Endothelial cell of umbilical vein (primary cell): ENCODE measurements around the gene OXER1. TPM values are rescaled to one million over a fixed set of nuclear protein-coding genes. Genes with fewer than 3 reads are reported as not detected.

Experiments used
- BruUV-seq: library from RNA; stranded (reverse); fragments of 400-500 nt; replicated peaks from 2 replicates; lab custom pipeline; 2021; lab: Mats Ljungman, UMichigan
- CTCF ChIA-PET: fragments of 300-600, 350-600 bp; sonication (Branson Sonifier 250); formaldehyde crosslinking; loops from one replicate; lab custom pipeline; 2021; ENCODE audit warnings: antibody characterized with exemption, inconsistent platforms; lab: Charles Lee
- POLR2A ChIA-PET: fragments of 300-600, 350-600 bp; sonication (Branson Sonifier 250); formaldehyde crosslinking; loops from one replicate; lab custom pipeline; 2021; ENCODE audit warnings: antibody characterized with exemption, inconsistent platforms; lab: Charles Lee
- DNase-seq: peaks from one replicate; pipeline ENCODE4 v3.0.0-alpha.2; 2011; ENCODE audit warnings: low read depth, low spot score
- FAIRE-seq: peaks from 2 replicates; lab custom pipeline; 2011; peaks lifted over from hg19 to GRCh38; lab: Jason Lieb, UNC
- H2AFZ ChIP-seq: 2 replicates; pipeline ENCODE4 v1.6.0; 2012; ENCODE audit warnings: low read depth, low read length, control low read depth, inconsistent platforms
- H3K27ac ChIP-seq: 2 replicates; pipeline ENCODE4 v1.5.1; 2011; ENCODE audit warnings: low read depth, mild to moderate bottlenecking, control low read depth, low read length, moderate library complexity; ENCODE audit not compliant: insufficient read depth
- H3K27me3 ChIP-seq, 2 experiments: 2 replicates each; pipeline versions ENCODE4 v1.6.0 to v1.6.1; 2011; ENCODE audit warnings: low read length in 2 of 2, mixed read lengths in 1 of 2; ENCODE audit not compliant: control insufficient read depth in 2 of 2, insufficient read depth in 2 of 2
- H3K36me3 ChIP-seq, 2 experiments: 2 replicates in 1 of 2; 3 replicates in 1 of 2; pipeline ENCODE4 v1.5.1; 2011; ENCODE audit warnings: low read length in 2 of 2, mild to moderate bottlenecking in 1 of 2, moderate library complexity in 1 of 2; ENCODE audit not compliant: control insufficient read depth in 2 of 2, insufficient read depth in 2 of 2; ENCODE audit errors: extremely low read depth in 1 of 2
- H3K4me1 ChIP-seq: 3 replicates; pipeline ENCODE4 v1.5.1; 2011; ENCODE audit warnings: mild to moderate bottlenecking, low read length; ENCODE audit not compliant: control insufficient read depth, insufficient read depth; ENCODE audit errors: extremely low read depth
- H3K4me2 ChIP-seq: 2 replicates; pipeline ENCODE4 v1.6.1; 2011; ENCODE audit warnings: low read length, control low read depth, mixed read lengths; ENCODE audit not compliant: insufficient read depth
- H3K4me3 ChIP-seq, 3 experiments: fragments of 200-600 bp in 1 of 3; sonication (generic), shearing (Covaris generic) in 1 of 3; replicated peaks in 1 of 3; 2 replicates each; pipeline ENCODE4 v1.5.1; 2011 to 2016; ENCODE audit warnings: control low read depth in 3 of 3, low read length in 3 of 3, mild to moderate bottlenecking in 2 of 3, inconsistent platforms in 1 of 3, low read depth in 1 of 3, moderate library complexity in 1 of 3; ENCODE audit not compliant: insufficient read depth in 1 of 3
- H3K79me2 ChIP-seq: 2 replicates; pipeline ENCODE4 v1.6.0; 2012; ENCODE audit warnings: low read length, inconsistent platforms; ENCODE audit not compliant: control insufficient read depth, insufficient read depth
- H3K9ac ChIP-seq: replicated peaks from 2 replicates; pipeline ENCODE3; 2011; ENCODE audit warnings: low read length, control low read depth; ENCODE audit not compliant: insufficient read depth; ENCODE audit errors: extremely low read depth
- H3K9me1 ChIP-seq: replicated peaks from 3 replicates; pipeline ENCODE4 v1.6.0; 2011; ENCODE audit warnings: mild to moderate bottlenecking, low read length; ENCODE audit not compliant: control insufficient read depth, insufficient read depth; ENCODE audit errors: extremely low read depth
- H3K9me3 ChIP-seq: replicated peaks from 2 replicates; pipeline ENCODE4 v1.5.1; 2012; ENCODE audit warnings: low read length, inconsistent platforms; ENCODE audit not compliant: control insufficient read depth, insufficient read depth
- H4K20me1 ChIP-seq: replicated peaks from 2 replicates; pipeline ENCODE3; 2011; ENCODE audit warnings: mild to moderate bottlenecking, low read length; ENCODE audit not compliant: control insufficient read depth, insufficient read depth; ENCODE audit errors: extremely low read depth
- EZH2 ChIP-seq: IDR thresholded peaks from 2 replicates; pipeline ENCODE4 v1.6.1; 2012; ENCODE audit warnings: borderline replicate concordance, low read depth, mild to moderate bottlenecking, moderate library complexity, low read length, inconsistent platforms; ENCODE audit not compliant: severe bottlenecking
- FOS ChIP-seq: IDR thresholded peaks from 2 replicates; pipeline ENCODE4 v1.6.1; 2011; ENCODE audit warnings: mild to moderate bottlenecking, low read length, moderate library complexity, borderline replicate concordance; ENCODE audit not compliant: insufficient read depth
- GATA2 ChIP-seq: IDR thresholded peaks from 2 replicates; pipeline ENCODE4 v1.7.0; 2011; ENCODE audit warnings: low read depth, mild to moderate bottlenecking, moderate library complexity, mixed read lengths, low read length; ENCODE audit not compliant: insufficient read length, insufficient read depth
- JUN ChIP-seq: IDR thresholded peaks from 2 replicates; pipeline ENCODE4 v1.6.1; 2011; ENCODE audit warnings: borderline replicate concordance, low read depth; ENCODE audit not compliant: insufficient read length, insufficient read depth
- MYC ChIP-seq: IDR thresholded peaks from one replicate; pipeline ENCODE4 v1.6.1; 2011; ENCODE audit warnings: mild to moderate bottlenecking, low read depth, low read length
- POLR2A ChIP-seq: IDR thresholded peaks from 2 replicates; pipeline ENCODE4 v1.6.1; 2012; ENCODE audit warnings: low read depth, mild to moderate bottlenecking, control low read depth, low read length
- POLR2AphosphoS5 ChIP-seq: IDR thresholded peaks from 2 replicates; pipeline ENCODE4 v1.6.1; 2012; ENCODE audit warnings: low read depth, mild to moderate bottlenecking, control low read depth, low read length, moderate library complexity; ENCODE audit not compliant: insufficient read depth
- dilution Hi-C: fragments of 300-500 bp; cut with MboI; formaldehyde crosslinking; loops from one replicate; pipeline ENCODE4 v1.15.0; 2019; ENCODE audit warnings: low sequenced_read_pairs; ENCODE audit not compliant: extremely low pct_ligation_motif_present
- intact Hi-C: fragments of 100-400 bp; cut with micrococcal nuclease; formaldehyde crosslinking; loops from one replicate; pipeline ENCODE4 v1.10.0; 2022
- polyA plus RNA-seq, 4 experiments: library from polyadenylated mRNA; depleted of rRNA in 3 of 4; stranded (reverse) in 3 of 4; unstranded in 1 of 4; fragments of >200 nt; gene quantifications; 2 replicates each; pipeline versions ENCODE4 v1.2.1 to v1.2.3, GENCODE V29; 2011 to 2012; ENCODE audit warnings: missing spikeins in 1 of 4
- total RNA-seq: library from RNA; stranded (reverse); gene quantifications from 2 replicates; pipeline ENCODE4 v1.2.3, GENCODE V29; 2021
- TF ChIP-seq, protein P1 (sequence below): IDR thresholded peaks from 2 replicates; pipeline ENCODE4 v1.6.1; 2011; ENCODE audit not compliant: insufficient read depth, insufficient read length
- TF ChIP-seq, protein P2 (sequence below), 2 donors: IDR thresholded peaks; 1 replicate in 1 of 2; 2 replicates in 1 of 2; pipeline ENCODE4 v1.5.1; 2011; ENCODE audit warnings: low read length in 2 of 2, mild to moderate bottlenecking in 2 of 2, moderate library complexity in 2 of 2, control low read depth in 1 of 2, inconsistent platforms in 1 of 2, low read depth in 1 of 2; ENCODE audit not compliant: insufficient read depth in 1 of 2; ENCODE audit errors: extremely low read depth in 1 of 2

OXER1 gene
- total and polyA plus RNA-seq, 2 donors (not counting 3 experiments of a cell fraction or from before 2014, with no cell fraction given), result 0.18 TPM

DNA sequence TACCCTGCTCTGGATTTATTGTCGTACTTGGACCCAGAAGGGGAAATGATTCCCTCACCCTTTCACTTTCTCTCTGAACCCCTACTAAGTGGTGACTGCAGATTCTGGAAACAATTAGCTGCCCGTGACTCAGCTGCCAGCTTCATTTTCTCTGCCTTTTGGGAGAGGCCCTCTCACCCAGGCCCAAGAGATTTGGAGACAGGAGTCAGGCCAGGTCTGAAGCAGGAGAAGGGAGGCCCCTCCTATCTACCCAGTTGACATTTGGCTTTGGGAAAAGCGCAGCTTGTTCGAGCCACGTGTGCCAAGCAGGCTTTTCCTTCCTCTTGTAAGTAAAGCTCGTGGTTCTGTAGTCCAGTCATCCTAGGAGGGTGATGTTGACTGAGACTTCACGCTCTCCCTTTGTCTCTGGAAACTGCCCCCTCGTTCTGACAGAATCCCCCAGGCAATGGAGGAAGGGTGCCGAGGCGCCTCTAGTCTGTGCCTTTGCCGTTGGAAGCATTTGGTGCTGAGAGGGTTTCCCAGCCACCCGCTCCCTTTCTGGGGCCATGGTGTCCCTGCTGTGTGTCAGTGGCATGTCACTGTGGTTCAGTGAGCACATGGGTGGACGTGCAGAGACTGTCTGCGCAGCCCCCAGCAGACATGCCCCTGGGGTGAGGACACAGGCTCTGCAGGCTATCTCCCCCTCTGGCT is 8.6 kb downstream of the OXER1 start:
- peaks cover 0 to 7% of the 10 kb centered on the region in 2 experiments for H3K36me3 ChIP-seq
- DNase-seq (no peak), FAIRE-seq (no peak)
- dilution Hi-C loops (no loop called here), intact Hi-C loops (no loop called here)
- H4K20me1 ChIP-seq, result no peaks in the 10 kb centered on the region
- TF ChIP-seq, protein P1, sequence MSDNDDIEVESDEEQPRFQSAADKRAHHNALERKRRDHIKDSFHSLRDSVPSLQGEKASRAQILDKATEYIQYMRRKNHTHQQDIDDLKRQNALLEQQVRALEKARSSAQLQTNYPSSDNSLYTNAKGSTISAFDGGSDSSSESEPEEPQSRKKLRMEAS, result no peak
- TF ChIP-seq FOS, result no peak
- no peak for TF ChIP-seq JUN
- no peak for TF ChIP-seq EZH2
- TF ChIP-seq, protein P2, sequence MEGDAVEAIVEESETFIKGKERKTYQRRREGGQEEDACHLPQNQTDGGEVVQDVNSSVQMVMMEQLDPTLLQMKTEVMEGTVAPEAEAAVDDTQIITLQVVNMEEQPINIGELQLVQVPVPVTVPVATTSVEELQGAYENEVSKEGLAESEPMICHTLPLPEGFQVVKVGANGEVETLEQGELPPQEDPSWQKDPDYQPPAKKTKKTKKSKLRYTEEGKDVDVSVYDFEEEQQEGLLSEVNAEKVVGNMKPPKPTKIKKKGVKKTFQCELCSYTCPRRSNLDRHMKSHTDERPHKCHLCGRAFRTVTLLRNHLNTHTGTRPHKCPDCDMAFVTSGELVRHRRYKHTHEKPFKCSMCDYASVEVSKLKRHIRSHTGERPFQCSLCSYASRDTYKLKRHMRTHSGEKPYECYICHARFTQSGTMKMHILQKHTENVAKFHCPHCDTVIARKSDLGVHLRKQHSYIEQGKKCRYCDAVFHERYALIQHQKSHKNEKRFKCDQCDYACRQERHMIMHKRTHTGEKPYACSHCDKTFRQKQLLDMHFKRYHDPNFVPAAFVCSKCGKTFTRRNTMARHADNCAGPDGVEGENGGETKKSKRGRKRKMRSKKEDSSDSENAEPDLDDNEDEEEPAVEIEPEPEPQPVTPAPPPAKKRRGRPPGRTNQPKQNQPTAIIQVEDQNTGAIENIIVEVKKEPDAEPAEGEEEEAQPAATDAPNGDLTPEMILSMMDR (IDR thresholded peaks at IDR 0.05; ENCODE audit: extremely low read depth in 1 of 2, insufficient read depth in 1 of 2, low read depth in 1 of 2, low read length in 2 of 2), result no peak
- no peak for TF ChIP-seq POLR2AphosphoS5
- TF ChIP-seq GATA2, result no peak
- no peak for TF ChIP-seq POLR2A
- no peak for TF ChIP-seq MYC
- H3K9me3 ChIP-seq, result no peaks in the 10 kb centered on the region
- H3K9ac ChIP-seq, result no peak overlapping the region
- H3K4me3 ChIP-seq, result no peak overlapping the region
- H3K4me2 ChIP-seq, result no peak overlapping the region
- ChIA-PET CTCF (interaction anchor here (1.1 kb wide), 1 partner anchor 14 kb away, joined by 3 read pairs; no protein-coding TSS in a partner anchor), POLR2A (no interaction called here)
- H3K4me1 ChIP-seq, result no peaks in the 10 kb centered on the region
- H3K27me3 ChIP-seq, result no peaks in the 10 kb centered on the region
- no peak overlapping the region for H3K27ac ChIP-seq
- no peaks in the 10 kb centered on the region for H3K9me1 ChIP-seq
- BruUV-seq, result no TSS peak
- H3K79me2 ChIP-seq, result no peaks in the 10 kb centered on the region
- no peak overlapping the region for H2AFZ ChIP-seq
